Osteocyte (in vitro differentiated cells): Measurements from ENCODE around the gene COL19A1. TPM values are rescaled to one million over a fixed set of nuclear protein-coding genes. Genes with fewer than 3 reads are reported as not detected.

Experiments used
- DNase-seq: peaks from one replicate; pipeline ENCODE4 v3.0.0; 2021; ENCODE audit warnings: mixed read lengths; ENCODE audit not compliant: unreplicated experiment; ENCODE audit errors: extremely low spot score
- H3K27ac Mint-ChIP-seq: one replicate; pipeline ENCODE4 v1.8.0; 2021; ENCODE audit warnings: mild to moderate bottlenecking, mixed read lengths; ENCODE audit not compliant: unreplicated experiment
- H3K27me3 Mint-ChIP-seq: one replicate; pipeline ENCODE4 v1.8.0; 2021; ENCODE audit warnings: mixed read lengths; ENCODE audit not compliant: unreplicated experiment
- H3K36me3 Mint-ChIP-seq: one replicate; pipeline ENCODE4 v1.8.0; 2021; ENCODE audit warnings: mixed read lengths; ENCODE audit not compliant: unreplicated experiment
- H3K4me1 Mint-ChIP-seq: one replicate; pipeline ENCODE4 v1.8.0; 2021; ENCODE audit warnings: mixed read lengths; ENCODE audit not compliant: unreplicated experiment
- H3K4me3 Mint-ChIP-seq: one replicate; pipeline ENCODE4 v1.8.0; 2021; ENCODE audit warnings: mild to moderate bottlenecking, moderate library complexity, mixed read lengths; ENCODE audit not compliant: unreplicated experiment
- H3K9me3 Mint-ChIP-seq: one replicate; pipeline ENCODE4 v1.8.0; 2021; ENCODE audit warnings: mixed read lengths; ENCODE audit not compliant: unreplicated experiment
- total RNA-seq: library from RNA; stranded (reverse); gene quantifications from 2 replicates; pipeline ENCODE4 v1.2.1, GENCODE V29; 2021
- TF ChIP-seq, protein P1 (sequence below): fragments of 200-600 bp; sonication (generic); IDR thresholded peaks from 2 replicates; pipeline ENCODE4 v1.5.0; 2021; ENCODE audit warnings: antibody characterized with exemption, mild to moderate bottlenecking, moderate library complexity

Gene COL19A1
- total RNA-seq, 1 donor from 2014 or later, result not detected

DNA sequence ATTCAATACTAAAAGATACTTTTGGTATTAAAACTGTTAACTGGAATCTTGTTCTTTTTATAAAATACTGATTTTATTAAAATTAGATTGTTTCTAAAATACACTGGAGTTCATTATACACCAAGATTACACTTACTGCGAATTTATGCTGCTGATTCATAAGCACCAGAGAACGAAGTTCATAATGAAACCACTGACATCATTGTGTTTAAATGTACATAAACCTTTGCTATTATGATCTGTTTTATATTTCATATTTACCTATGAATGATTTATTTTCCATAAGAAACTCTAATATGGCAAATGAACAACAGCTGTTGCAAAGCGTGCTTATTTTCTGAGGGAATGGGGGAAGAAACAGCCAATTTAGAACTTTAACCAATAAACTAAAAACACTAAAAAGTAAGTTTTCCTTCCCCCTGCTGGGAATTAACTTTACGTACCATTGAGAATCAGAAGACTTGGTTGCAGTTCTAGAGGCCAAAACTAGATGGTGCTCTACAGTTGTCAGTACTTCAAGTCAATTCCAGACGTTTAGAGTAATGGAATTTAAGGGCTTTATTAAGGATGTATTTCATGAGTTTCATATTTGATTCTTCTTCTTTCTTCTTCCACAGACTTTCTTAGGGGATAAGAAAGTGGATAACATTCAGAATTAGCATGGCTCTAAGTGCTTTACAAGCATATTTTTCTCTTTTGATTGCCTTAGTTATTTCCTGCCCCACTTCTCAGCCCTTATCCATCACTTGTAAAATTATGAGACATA lies 30.8 kb upstream of the COL19A1 start:
- Mint-ChIP-seq H3K4me1 (no peaks in the 10 kb centered on the region), H3K36me3 (no peaks in the 10 kb centered on the region), H3K4me3 (peak overlapping the region; percentile 44), H3K9me3 (no peaks in the 10 kb centered on the region), H3K27me3 (peaks cover 49% of the 10 kb centered on the region), H3K27ac (no peak overlapping the region)
- DNase-seq, result no peak
- TF ChIP-seq, protein P1, sequence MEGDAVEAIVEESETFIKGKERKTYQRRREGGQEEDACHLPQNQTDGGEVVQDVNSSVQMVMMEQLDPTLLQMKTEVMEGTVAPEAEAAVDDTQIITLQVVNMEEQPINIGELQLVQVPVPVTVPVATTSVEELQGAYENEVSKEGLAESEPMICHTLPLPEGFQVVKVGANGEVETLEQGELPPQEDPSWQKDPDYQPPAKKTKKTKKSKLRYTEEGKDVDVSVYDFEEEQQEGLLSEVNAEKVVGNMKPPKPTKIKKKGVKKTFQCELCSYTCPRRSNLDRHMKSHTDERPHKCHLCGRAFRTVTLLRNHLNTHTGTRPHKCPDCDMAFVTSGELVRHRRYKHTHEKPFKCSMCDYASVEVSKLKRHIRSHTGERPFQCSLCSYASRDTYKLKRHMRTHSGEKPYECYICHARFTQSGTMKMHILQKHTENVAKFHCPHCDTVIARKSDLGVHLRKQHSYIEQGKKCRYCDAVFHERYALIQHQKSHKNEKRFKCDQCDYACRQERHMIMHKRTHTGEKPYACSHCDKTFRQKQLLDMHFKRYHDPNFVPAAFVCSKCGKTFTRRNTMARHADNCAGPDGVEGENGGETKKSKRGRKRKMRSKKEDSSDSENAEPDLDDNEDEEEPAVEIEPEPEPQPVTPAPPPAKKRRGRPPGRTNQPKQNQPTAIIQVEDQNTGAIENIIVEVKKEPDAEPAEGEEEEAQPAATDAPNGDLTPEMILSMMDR, result peak; percentile 89

DNA sequence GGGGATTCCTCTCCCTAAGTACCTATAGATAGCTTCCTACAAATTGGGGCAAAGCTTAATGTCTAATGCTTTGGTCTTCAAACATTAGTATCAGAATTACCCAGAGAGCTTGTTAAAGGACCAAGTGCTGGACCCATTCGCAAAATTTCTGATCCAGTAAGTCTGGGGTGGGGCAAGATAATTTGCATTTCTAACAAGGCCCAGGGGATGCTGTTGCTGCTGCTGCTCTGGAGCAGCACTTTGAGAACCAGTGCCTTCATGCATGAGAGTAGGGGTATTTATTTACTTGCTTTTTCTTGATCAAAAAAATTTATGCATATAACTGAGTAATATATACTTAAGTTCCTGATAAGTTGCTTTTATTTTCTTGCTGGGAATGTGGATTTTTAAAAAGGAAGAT lies 24.5 kb upstream of the COL19A1 start:
- no peak overlapping the region for H3K4me3 Mint-ChIP-seq
- TF ChIP-seq, protein P1, result no peak
- no peaks in the 10 kb centered on the region for H3K9me3 Mint-ChIP-seq
- H3K4me1 Mint-ChIP-seq, result no peaks in the 10 kb centered on the region
- H3K27ac Mint-ChIP-seq, result no peak overlapping the region
- H3K27me3 Mint-ChIP-seq, result peaks cover 40% of the 10 kb centered on the region
- DNase-seq, result no peak
- no peaks in the 10 kb centered on the region for H3K36me3 Mint-ChIP-seq

DNA sequence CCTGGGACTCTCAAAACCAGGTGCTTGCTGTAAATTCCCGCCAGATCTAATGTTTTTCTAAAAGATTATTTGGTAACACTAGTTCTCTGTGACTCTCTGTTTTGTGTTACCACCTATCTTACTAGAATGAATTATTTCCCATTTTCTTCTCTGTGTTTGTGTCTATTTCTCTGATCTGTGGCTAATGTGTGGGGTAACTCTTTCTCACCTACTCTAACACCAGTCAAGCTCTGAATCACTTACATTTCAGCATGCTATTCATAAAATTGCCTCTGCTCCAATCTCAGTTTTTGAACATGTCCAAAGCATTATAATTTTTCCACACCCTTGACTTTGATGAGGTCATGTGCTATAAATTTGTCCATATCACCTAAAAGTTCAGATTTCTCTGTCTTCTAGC lies 23.2 kb upstream of the COL19A1 start:
- H3K9me3 Mint-ChIP-seq, result no peaks in the 10 kb centered on the region
- TF ChIP-seq, protein P1, result no peak
- no peak overlapping the region for H3K4me3 Mint-ChIP-seq
- no peak for DNase-seq
- peaks cover 40% of the 10 kb centered on the region for H3K27me3 Mint-ChIP-seq
- no peaks in the 10 kb centered on the region for H3K4me1 Mint-ChIP-seq
- H3K27ac Mint-ChIP-seq, result no peak overlapping the region
- no peaks in the 10 kb centered on the region for H3K36me3 Mint-ChIP-seq

DNA sequence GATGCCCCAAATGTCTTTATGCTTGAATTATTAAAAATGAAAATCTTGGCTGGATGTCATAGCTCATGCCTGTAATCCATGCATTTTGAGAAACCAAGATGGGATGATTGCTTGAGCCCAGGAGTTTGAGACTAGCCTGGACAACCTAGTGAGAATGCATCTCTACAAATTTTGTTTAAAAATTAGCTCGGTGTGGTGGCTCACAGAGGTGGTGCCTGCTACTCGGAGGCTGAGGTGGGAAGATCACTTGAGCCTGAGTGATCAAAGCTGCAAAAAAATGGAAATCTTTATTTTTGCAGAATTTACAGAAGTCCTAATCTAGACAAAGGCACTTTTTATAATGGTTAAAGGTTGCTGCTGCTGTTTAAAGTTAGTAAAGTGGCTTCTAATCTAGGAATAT lies 20.0 kb upstream of the COL19A1 start:
- no peak for DNase-seq
- H3K4me3 Mint-ChIP-seq, result no peak overlapping the region
- H3K27me3 Mint-ChIP-seq, result peaks cover 30% of the 10 kb centered on the region
- H3K36me3 Mint-ChIP-seq, result no peaks in the 10 kb centered on the region
- no peak overlapping the region for H3K27ac Mint-ChIP-seq
- no peaks in the 10 kb centered on the region for H3K9me3 Mint-ChIP-seq
- no peaks in the 10 kb centered on the region for H3K4me1 Mint-ChIP-seq
- TF ChIP-seq, protein P1, result no peak

DNA sequence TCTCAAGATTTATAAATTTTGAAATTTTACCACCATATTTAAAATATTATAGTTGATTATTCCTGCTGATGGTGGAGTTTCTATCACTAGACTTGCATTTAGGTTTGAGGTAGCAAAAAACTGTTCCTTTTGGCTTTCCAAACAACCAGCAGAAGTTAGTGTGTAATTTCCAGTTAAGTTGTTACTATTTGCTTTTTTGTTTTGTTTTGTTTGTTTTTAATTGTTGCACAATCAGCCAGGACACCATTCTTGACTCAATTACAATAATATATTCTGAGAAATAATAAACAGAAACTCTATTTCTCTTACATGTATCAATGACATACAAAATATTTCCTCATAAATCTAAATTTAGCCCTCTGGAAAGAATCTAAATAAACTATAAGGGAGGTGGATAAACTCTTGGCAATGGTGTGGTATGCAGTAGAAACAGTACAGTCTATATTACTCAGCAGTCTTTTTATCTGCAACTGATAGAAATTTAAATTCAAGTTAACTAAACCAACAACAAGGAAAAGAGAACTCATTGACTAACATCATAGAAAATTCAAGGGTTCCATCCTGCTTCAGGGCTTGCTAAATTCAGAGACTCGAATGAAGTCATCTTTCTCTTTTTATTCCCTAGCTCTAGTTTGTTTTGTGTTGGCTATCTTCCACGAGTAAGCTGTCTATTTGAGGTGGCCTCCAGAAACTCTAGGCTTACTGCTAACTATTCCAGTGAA lies 19.4 kb upstream of the COL19A1 start:
- Mint-ChIP-seq H3K27me3 (peaks cover 28% of the 10 kb centered on the region), H3K27ac (no peak overlapping the region), H3K36me3 (no peaks in the 10 kb centered on the region), H3K9me3 (no peaks in the 10 kb centered on the region), H3K4me3 (no peak overlapping the region), H3K4me1 (no peaks in the 10 kb centered on the region)
- TF ChIP-seq, protein P1, result no peak
- DNase-seq, result no peak
